Fibroblast of lung (primary cell): ENCODE data around the gene ZNF611. TPM values are rescaled to one million over a fixed set of nuclear protein-coding genes. Genes with fewer than 3 reads are reported as not detected.
"Not testable (repeated sequence)": the region's sequence is repeated elsewhere in the genome, so short reads cannot be mapped to it uniquely, and the experiment has no call there.

ENCODE experiments used
- DNase-seq, 2 donors: peaks; one replicate each; pipeline versions ENCODE4 v3.0.0 to v3.0.0-alpha.2; 2010; ENCODE audit warnings: low read depth in 2 of 2
- H2AFZ ChIP-seq: 2 replicates; pipeline ENCODE4 v1.5.1; 2012; ENCODE audit warnings: low read length, control low read depth, inconsistent platforms
- H3K27ac ChIP-seq: 2 replicates; pipeline ENCODE4 v1.5.1; 2011; ENCODE audit warnings: low read length, control low read depth; ENCODE audit not compliant: insufficient read depth
- H3K27me3 ChIP-seq: 2 replicates; pipeline ENCODE4 v1.5.1; 2011; ENCODE audit warnings: mild to moderate bottlenecking, low read length; ENCODE audit not compliant: control insufficient read depth, insufficient read depth
- H3K36me3 ChIP-seq: 2 replicates; pipeline ENCODE4 v1.5.1; 2011; ENCODE audit warnings: low read length; ENCODE audit not compliant: control insufficient read depth, insufficient read depth
- H3K4me1 ChIP-seq: 2 replicates; pipeline ENCODE4 v1.5.1; 2011; ENCODE audit warnings: low read length; ENCODE audit not compliant: control insufficient read depth, insufficient read depth; ENCODE audit errors: extremely low read depth
- H3K4me2 ChIP-seq: 2 replicates; pipeline ENCODE4 v1.5.1; 2011; ENCODE audit warnings: low read length, control low read depth; ENCODE audit not compliant: insufficient read depth; ENCODE audit errors: extremely low read depth
- H3K4me3 ChIP-seq, 4 experiments: fragments of 200-600 bp in 1 of 4; sonication (generic) in 1 of 4; replicated peaks in 1 of 4; 2 replicates each; pipeline ENCODE4 v1.5.1; 2011 to 2016; ENCODE audit warnings: low read length in 4 of 4, low read depth in 3 of 4, mild to moderate bottlenecking in 3 of 4, control low read depth in 2 of 4, inconsistent platforms in 1 of 4, mixed read lengths in 1 of 4; ENCODE audit not compliant: insufficient read depth in 1 of 4; ENCODE audit errors: control extremely low read depth in 1 of 4
- H3K79me2 ChIP-seq: 2 replicates; pipeline ENCODE4 v1.5.1; 2012; ENCODE audit warnings: mild to moderate bottlenecking, low read length, inconsistent platforms; ENCODE audit not compliant: control insufficient read depth, insufficient read depth
- H3K9ac ChIP-seq: 2 replicates; pipeline ENCODE4 v1.5.1; 2011; ENCODE audit warnings: mild to moderate bottlenecking, low read length, control low read depth; ENCODE audit not compliant: insufficient read depth
- H3K9me3 ChIP-seq: 2 replicates; pipeline ENCODE4 v1.5.1; 2012; ENCODE audit warnings: low read depth, low read length; ENCODE audit not compliant: control insufficient read depth, insufficient read depth
- H4K20me1 ChIP-seq: 2 replicates; pipeline ENCODE4 v1.5.1; 2011; ENCODE audit warnings: low read length; ENCODE audit not compliant: control insufficient read depth, insufficient read depth; ENCODE audit errors: extremely low read depth
- EZH2 ChIP-seq: IDR thresholded peaks from 2 replicates; pipeline ENCODE4 v1.5.1; 2012; ENCODE audit warnings: low read length, control low read depth, mild to moderate bottlenecking; ENCODE audit errors: missing control alignments
- polyA plus RNA-seq, 2 donors: library from polyadenylated mRNA; depleted of rRNA in 1 of 2; stranded (reverse) in 1 of 2; unstranded in 1 of 2; fragments of >200 nt; gene quantifications; 2 replicates each; pipeline ENCODE4 v1.2.1, GENCODE V29; 2011 to 2012; ENCODE audit warnings: missing spikeins in 1 of 2
- total RNA-seq: library from RNA; depleted of rRNA; stranded (reverse); fragments of >200 nt; gene quantifications from 2 replicates; pipeline ENCODE4 v1.2.1, GENCODE V29; 2014
- TF ChIP-seq, protein P1 (sequence below), 2 donors: IDR thresholded peaks in 1 of 2; conservative IDR thresholded peaks in 1 of 2; 1 replicate in 1 of 2; 2 replicates in 1 of 2; pipeline ENCODE4 v1.5.1; 2011 to 2012; ENCODE audit warnings: low read length in 2 of 2, control low read depth in 1 of 2, inconsistent platforms in 1 of 2, low read depth in 1 of 2, mild to moderate bottlenecking in 1 of 2

The ZNF611 gene
- total and polyA plus RNA-seq, 2 donors (not counting 1 experiment from before 2014, with no cell fraction given): 6.9 to 14.5 TPM

DNA sequence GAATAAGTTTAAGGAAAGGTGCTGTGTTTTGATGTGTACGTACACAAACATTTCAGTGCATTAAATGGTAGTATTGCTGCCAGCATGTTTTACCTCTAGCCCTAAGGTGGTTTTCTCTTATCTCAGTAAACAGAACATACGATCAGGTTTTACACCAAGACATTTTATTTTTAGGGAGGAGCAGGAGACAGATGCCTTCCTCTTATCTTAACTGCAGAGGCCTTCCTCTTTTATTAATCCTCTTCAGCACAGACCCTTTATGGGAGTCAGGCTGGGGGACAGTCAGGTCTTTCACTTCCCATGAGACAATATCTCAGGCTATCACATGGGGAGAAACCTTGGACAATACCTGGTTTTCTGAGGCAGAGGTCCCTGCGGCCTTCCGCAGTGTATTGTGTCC lies 14.9 kb upstream of the ZNF611 start:
- TF ChIP-seq, protein P1, sequence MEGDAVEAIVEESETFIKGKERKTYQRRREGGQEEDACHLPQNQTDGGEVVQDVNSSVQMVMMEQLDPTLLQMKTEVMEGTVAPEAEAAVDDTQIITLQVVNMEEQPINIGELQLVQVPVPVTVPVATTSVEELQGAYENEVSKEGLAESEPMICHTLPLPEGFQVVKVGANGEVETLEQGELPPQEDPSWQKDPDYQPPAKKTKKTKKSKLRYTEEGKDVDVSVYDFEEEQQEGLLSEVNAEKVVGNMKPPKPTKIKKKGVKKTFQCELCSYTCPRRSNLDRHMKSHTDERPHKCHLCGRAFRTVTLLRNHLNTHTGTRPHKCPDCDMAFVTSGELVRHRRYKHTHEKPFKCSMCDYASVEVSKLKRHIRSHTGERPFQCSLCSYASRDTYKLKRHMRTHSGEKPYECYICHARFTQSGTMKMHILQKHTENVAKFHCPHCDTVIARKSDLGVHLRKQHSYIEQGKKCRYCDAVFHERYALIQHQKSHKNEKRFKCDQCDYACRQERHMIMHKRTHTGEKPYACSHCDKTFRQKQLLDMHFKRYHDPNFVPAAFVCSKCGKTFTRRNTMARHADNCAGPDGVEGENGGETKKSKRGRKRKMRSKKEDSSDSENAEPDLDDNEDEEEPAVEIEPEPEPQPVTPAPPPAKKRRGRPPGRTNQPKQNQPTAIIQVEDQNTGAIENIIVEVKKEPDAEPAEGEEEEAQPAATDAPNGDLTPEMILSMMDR (conservative IDR thresholded peaks at IDR 0.05 in 1 of 2, IDR thresholded peaks at IDR 0.05 in 1 of 2; ENCODE audit: low read depth in 1 of 2, low read length in 2 of 2): no peak
- TF ChIP-seq EZH2: no peak
- DNase-seq: no peak
- no peak overlapping the region for H3K9ac ChIP-seq

DNA sequence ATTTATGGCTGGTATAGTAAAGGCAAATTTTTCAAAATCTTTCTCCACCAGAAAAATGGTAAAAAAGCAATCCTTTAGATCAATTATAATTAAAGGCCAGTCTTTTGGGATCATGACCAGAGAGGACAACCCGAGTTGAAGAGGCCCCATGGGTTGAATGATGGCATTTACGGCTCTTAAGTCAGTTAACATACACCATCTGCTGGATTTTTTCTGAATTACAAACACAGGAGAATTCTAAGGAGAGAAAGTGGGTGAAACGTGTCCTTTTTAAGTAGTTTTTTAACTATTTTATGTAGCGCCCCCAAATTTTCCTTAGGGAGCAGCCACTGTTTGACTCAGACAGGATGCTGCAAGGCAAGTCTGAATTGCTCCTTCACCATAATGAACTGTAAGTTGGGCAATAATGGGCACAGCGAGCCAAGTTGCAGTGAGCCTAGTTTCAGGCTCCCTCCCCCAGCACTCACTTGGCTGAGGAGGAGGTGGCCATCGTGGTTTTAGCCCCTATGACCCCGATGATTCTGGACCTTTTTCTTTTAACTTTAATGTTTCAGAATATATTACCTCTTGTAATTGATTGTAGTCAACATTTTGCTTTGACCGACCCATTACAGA lies 13.6 kb upstream of the ZNF611 start:
- Histone ChIP-seq H4K20me1 (no peaks in the 10 kb centered on the region), H3K9me3 (no peaks in the 10 kb centered on the region), H2AFZ (no peak overlapping the region), H3K36me3 (no peaks in the 10 kb centered on the region), H3K4me3 (no peak overlapping the region), H3K9ac (no peak overlapping the region), H3K27me3 (no peaks in the 10 kb centered on the region), H3K4me1 (no peaks in the 10 kb centered on the region), H3K27ac (no peak overlapping the region), H3K4me2 (no peak overlapping the region), H3K79me2 (no peaks in the 10 kb centered on the region)
- no peak for TF ChIP-seq EZH2
- TF ChIP-seq, protein P1 (conservative IDR thresholded peaks at IDR 0.05 in 1 of 2, IDR thresholded peaks at IDR 0.05 in 1 of 2; ENCODE audit: low read depth in 1 of 2, low read length in 2 of 2): peak; percentile 21 to 28
- peak; percentile 39 to 65 for DNase-seq

More for the DNA sequence above, 14.9 kb upstream of the ZNF611 start:
- no peaks in the 10 kb centered on the region for H3K27me3 ChIP-seq
- H3K9me3 ChIP-seq: no peaks in the 10 kb centered on the region
- no peak overlapping the region for H2AFZ ChIP-seq
- no peaks in the 10 kb centered on the region for H3K79me2 ChIP-seq
- no peaks in the 10 kb centered on the region for H4K20me1 ChIP-seq
- H3K36me3 ChIP-seq: no peaks in the 10 kb centered on the region
- H3K4me3 ChIP-seq: no peak overlapping the region
- H3K4me1 ChIP-seq: no peaks in the 10 kb centered on the region
- no peak overlapping the region for H3K4me2 ChIP-seq
- H3K27ac ChIP-seq: no peak overlapping the region

DNA sequence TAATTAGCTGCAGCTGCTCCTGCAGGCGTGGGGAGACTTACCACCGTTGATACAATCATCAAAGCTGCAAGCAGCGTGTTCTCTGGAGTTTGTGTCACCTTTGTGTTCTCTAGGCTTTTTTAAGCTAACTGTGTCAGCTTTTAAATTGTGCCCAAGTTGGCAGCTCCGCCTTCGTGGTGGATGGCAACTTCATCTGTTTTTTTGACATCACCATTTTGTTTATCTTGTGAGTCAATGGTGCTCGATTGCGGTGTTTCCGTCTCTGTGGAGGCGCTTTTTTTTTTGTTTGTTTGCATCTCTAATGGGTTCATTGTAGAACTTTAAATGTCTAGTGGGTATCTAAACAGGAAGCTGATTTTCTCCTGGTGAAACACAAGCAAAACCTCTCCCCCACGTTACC lies 11.1 kb upstream of the ZNF611 start:
- H2AFZ ChIP-seq, H4K20me1 ChIP-seq, H3K27ac ChIP-seq, H3K9ac ChIP-seq, H3K4me2 ChIP-seq, DNase-seq, H3K36me3 ChIP-seq, H3K4me3 ChIP-seq, H3K27me3 ChIP-seq, H3K9me3 ChIP-seq, H3K79me2 ChIP-seq, H3K4me1 ChIP-seq: not testable (repeated sequence)
